HCT116 (cell line): Measurements from ENCODE around the gene USP9X. TPM values are rescaled to one million over a fixed set of nuclear protein-coding genes. Genes with fewer than 3 reads are reported as not detected.

Source experiments
- ATAC-seq: fragments of 200-7000 bp; cut with Tn5 transposase; 2 replicates; pipeline ENCODE4 v1.9.1; 2020; ENCODE audit warnings: mild to moderate bottlenecking, moderate library complexity
- BruUV-seq: library from RNA; stranded (reverse); fragments of 400-500 nt; replicated peaks from 2 replicates; lab custom pipeline; 2021; lab: Mats Ljungman, UMichigan
- CTCF ChIA-PET: fragments of 300-600 bp; sonication (Branson Sonifier 250); formaldehyde crosslinking; loops from one replicate; lab custom pipeline; 2021; ENCODE audit warnings: antibody characterized with exemption; lab: Charles Lee
- POLR2A ChIA-PET: fragments of 300-600, 350-600 bp; sonication (Branson Sonifier 250); formaldehyde crosslinking; loops from one replicate; lab custom pipeline; 2021; ENCODE audit warnings: antibody characterized with exemption; lab: Charles Lee
- RAD21 ChIA-PET, 2 experiments: fragments of 300-600 bp; sonication (Branson Sonifier 250); formaldehyde crosslinking; loops; one replicate each; lab custom pipeline; 2023; ENCODE audit warnings: low total read pairs in 2 of 2; ENCODE audit not compliant: uncharacterized antibody in 2 of 2, unreplicated experiment in 2 of 2, low non-redundant PET in 1 of 2; lab: Charles Lee
- DNase-seq: peaks from one replicate; pipeline ENCODE4 v3.0.0-alpha.2; 2010; ENCODE audit warnings: low read depth, low spot score
- H2AFZ ChIP-seq: fragments of 200-600 bp; shearing (Covaris generic), sonication (generic); 2 replicates; pipeline ENCODE4 v1.6.1; 2017; ENCODE audit warnings: low read depth, mixed run types, mixed read lengths, antibody characterized with exemption, low read length; ENCODE audit not compliant: poor library complexity, severe bottlenecking
- H3K27ac ChIP-seq: 2 replicates; pipeline ENCODE4 v1.5.1; 2012; ENCODE audit warnings: low read depth, low read length
- H3K27me3 ChIP-seq: fragments of 200-600 bp; sonication (generic); 2 replicates; pipeline ENCODE4 v1.6.1; 2016; ENCODE audit warnings: mixed run types, low read length, mixed read lengths; ENCODE audit not compliant: insufficient read depth
- H3K36me3 ChIP-seq, 2 experiments: fragments of 200-500 bp in 1 of 2; fragments of 200-600 bp in 1 of 2; sonication (Bioruptor generic) in 1 of 2; sonication (generic) in 1 of 2; 2 replicates each; pipeline versions ENCODE4 v1.5.1 to v1.6.1; 2014 to 2016; ENCODE audit warnings: low read length in 2 of 2, inconsistent platforms in 1 of 2, mixed read lengths in 1 of 2, mixed run types in 1 of 2; ENCODE audit not compliant: insufficient read depth in 2 of 2, control insufficient read depth in 1 of 2
- H3K4me1 ChIP-seq, 2 experiments: fragments of 200-600 bp in 1 of 2; sonication (generic) in 1 of 2; 2 replicates each; pipeline versions ENCODE4 v1.5.1 to v1.6.1; 2012 to 2017; ENCODE audit warnings: low read length in 2 of 2, inconsistent platforms in 1 of 2, mild to moderate bottlenecking in 1 of 2, mixed read lengths in 1 of 2, mixed run types in 1 of 2, moderate library complexity in 1 of 2; ENCODE audit not compliant: insufficient read depth in 2 of 2, control insufficient read depth in 1 of 2
- H3K4me2 ChIP-seq: fragments of 200-600 bp; sonication (generic); 2 replicates; pipeline ENCODE4 v1.6.1; 2017; ENCODE audit warnings: mixed run types, low read length, mixed read lengths
- H3K4me3 ChIP-seq, 2 experiments: fragments of 200-600 bp in 1 of 2; sonication (generic) in 1 of 2; replicated peaks in 1 of 2; 2 replicates each; pipeline ENCODE4 v1.5.1; 2011 to 2016; ENCODE audit warnings: low read length in 2 of 2, control low read depth in 1 of 2, low read depth in 1 of 2, mild to moderate bottlenecking in 1 of 2, mixed read lengths in 1 of 2, mixed run types in 1 of 2
- H3K79me2 ChIP-seq: fragments of 200-600 bp; sonication (generic); 2 replicates; pipeline ENCODE4 v1.6.1; 2017; ENCODE audit warnings: mild to moderate bottlenecking, mixed run types, low read length, moderate library complexity, mixed read lengths; ENCODE audit not compliant: insufficient read depth
- H3K9ac ChIP-seq: fragments of 200-600 bp; sonication (generic); 2 replicates; pipeline ENCODE4 v1.6.1; 2016; ENCODE audit warnings: low read length, mixed read lengths
- H3K9me2 ChIP-seq: fragments of 200-600 bp; sonication (generic), shearing (Covaris generic); 2 replicates; pipeline ENCODE4 v1.6.1; 2017; ENCODE audit warnings: mixed run types, mild to moderate bottlenecking, moderate library complexity; ENCODE audit not compliant: insufficient read depth
- H3K9me3 ChIP-seq, 2 experiments: fragments of 200-500 bp in 1 of 2; fragments of 200-600 bp in 1 of 2; sonication (Bioruptor generic) in 1 of 2; sonication (generic) in 1 of 2; 2 replicates each; pipeline ENCODE4 v1.6.1; 2014 to 2017; ENCODE audit warnings: low read length in 2 of 2, mixed read lengths in 2 of 2, inconsistent platforms in 1 of 2, low read depth in 1 of 2, mild to moderate bottlenecking in 1 of 2, mixed run types in 1 of 2, moderate library complexity in 1 of 2; ENCODE audit not compliant: control insufficient read depth in 1 of 2, insufficient read depth in 1 of 2
- H4K20me1 ChIP-seq: fragments of 200-600 bp; sonication (generic), shearing (Covaris generic); 2 replicates; pipeline ENCODE4 v1.6.1; 2017; ENCODE audit warnings: mixed run types, mild to moderate bottlenecking, moderate library complexity; ENCODE audit not compliant: insufficient read depth
- CEBPB ChIP-seq: IDR thresholded peaks from 2 replicates; pipeline ENCODE4 v1.6.1; 2012; ENCODE audit warnings: low read depth
- EGR1 ChIP-seq: IDR thresholded peaks from 2 replicates; pipeline ENCODE4 v1.6.1; 2012; ENCODE audit warnings: low read depth
- ELF1 ChIP-seq: IDR thresholded peaks from 2 replicates; pipeline ENCODE4 v1.6.1; 2012; ENCODE audit warnings: low read depth, borderline replicate concordance
- EZH2 ChIP-seq: fragments of 200-600 bp; sonication (generic); IDR thresholded peaks from 2 replicates; pipeline ENCODE4 v1.6.1; 2017; ENCODE audit warnings: antibody characterized with exemption, mixed run types
- EZH2phosphoT487 ChIP-seq: fragments of 200-600 bp; IDR thresholded peaks from 2 replicates; pipeline ENCODE4 v1.6.1; 2018; ENCODE audit warnings: antibody characterized with exemption, borderline replicate concordance
- FOSL1 ChIP-seq: IDR thresholded peaks from 2 replicates; pipeline ENCODE4 v1.6.1; 2012; ENCODE audit warnings: low read depth
- JUND ChIP-seq: IDR thresholded peaks from 2 replicates; pipeline ENCODE4 v1.6.1; 2012
- POLR2A ChIP-seq: IDR thresholded peaks from 2 replicates; pipeline ENCODE4 v1.7.0; 2011; ENCODE audit warnings: borderline replicate concordance; ENCODE audit not compliant: insufficient read depth, insufficient read length; ENCODE audit errors: extremely low read depth
- POLR2AphosphoS5 ChIP-seq: IDR thresholded peaks from 2 replicates; pipeline ENCODE4 v1.6.1; 2011; ENCODE audit warnings: mild to moderate bottlenecking, low read depth, low read length, moderate library complexity
- RAD21 ChIP-seq: IDR thresholded peaks from 2 replicates; pipeline ENCODE4 v1.6.1; 2012; ENCODE audit warnings: low read depth, mild to moderate bottlenecking
- SIN3A ChIP-seq: IDR thresholded peaks from 2 replicates; pipeline ENCODE4 v1.6.1; 2012; ENCODE audit warnings: low read depth
- SP1 ChIP-seq: IDR thresholded peaks from 2 replicates; pipeline ENCODE4 v1.6.1; 2012; ENCODE audit warnings: low read depth
- SRF ChIP-seq: IDR thresholded peaks from 2 replicates; pipeline ENCODE4 v1.6.1; 2012; ENCODE audit warnings: low read depth
- TCF7L2 ChIP-seq: IDR thresholded peaks from 2 replicates; pipeline ENCODE4 v1.7.0; 2011; ENCODE audit warnings: borderline replicate concordance, inconsistent platforms; ENCODE audit not compliant: insufficient read depth, insufficient read length; ENCODE audit errors: extremely low read depth
- YY1 ChIP-seq: IDR thresholded peaks from 2 replicates; pipeline ENCODE4 v1.6.1; 2011; ENCODE audit warnings: low read length, low read depth, moderate library complexity, mild to moderate bottlenecking; ENCODE audit not compliant: insufficient replicate concordance; ENCODE audit errors: extremely low read depth
- ZFX ChIP-seq: fragments of 450-650 bp; IDR thresholded peaks from 2 replicates; pipeline ENCODE4 v1.6.1; 2017
- ZNF274 ChIP-seq: fragments of 200-500 bp; sonication (Bioruptor generic); IDR thresholded peaks from 2 replicates; pipeline ENCODE4 v1.6.1; 2014; ENCODE audit warnings: mild to moderate bottlenecking, low read depth, low read length, inconsistent platforms
- intact Hi-C: fragments of 100-400 bp; cut with micrococcal nuclease; formaldehyde crosslinking; loops from 2 replicates; pipeline ENCODE4 v1.10.0; 2022
- total RNA-seq: library from RNA; stranded (reverse); gene quantifications from one replicate; pipeline ENCODE4 v1.2.1, GENCODE V29; 2021; ENCODE audit not compliant: unreplicated experiment
- TF ChIP-seq, protein P1 (sequence below): IDR thresholded peaks from 2 replicates; pipeline ENCODE4 v1.6.1; 2011; ENCODE audit warnings: mild to moderate bottlenecking, low read length, moderate library complexity; ENCODE audit not compliant: insufficient replicate concordance; ENCODE audit errors: extremely low read depth
- TF ChIP-seq, protein P2 (sequence below): IDR thresholded peaks from 2 replicates; pipeline ENCODE4 v1.6.1; 2012
- TF ChIP-seq, protein P3 (sequence below): IDR thresholded peaks from 2 replicates; pipeline ENCODE4 v1.6.1; 2012; ENCODE audit warnings: low read depth

USP9X gene
- total RNA-seq, 1 experiment from 2014 or later = 52.4 TPM

DNA sequence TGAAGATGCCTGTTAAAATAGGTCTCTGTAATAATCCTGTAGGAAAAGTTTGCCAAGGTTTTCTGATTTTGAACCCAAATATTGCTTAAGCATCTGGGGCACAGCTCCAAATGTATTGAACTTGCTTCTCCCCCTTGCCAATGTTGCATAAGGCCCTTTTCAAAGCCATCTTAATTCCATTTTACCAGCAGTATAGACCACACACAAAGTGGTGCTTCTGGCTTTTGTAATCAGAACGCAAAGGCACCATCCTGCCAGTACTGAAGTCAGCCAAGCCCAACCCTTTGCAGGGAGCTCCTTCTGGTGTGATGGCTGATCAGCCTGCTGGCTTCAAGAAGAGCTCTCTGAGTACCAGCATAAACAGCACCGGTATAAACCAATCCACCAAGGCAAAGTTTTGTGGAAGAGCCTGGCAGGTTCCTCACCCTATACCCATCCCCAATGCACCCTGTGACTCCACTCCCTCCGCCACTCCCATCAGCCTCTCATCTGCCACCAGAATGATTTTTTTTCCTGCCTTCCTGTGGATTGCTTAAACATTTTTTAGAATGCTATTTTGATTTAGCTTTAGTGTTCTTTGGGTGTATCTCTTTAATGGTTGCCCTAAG, 39.2 kb upstream of the USP9X start:
- CTCF ChIA-PET = no interaction called here
- Histone ChIP-seq H2AFZ (no peak overlapping the region), H3K9me3 (no peaks in the 10 kb centered on the region), H3K36me3 (no peaks in the 10 kb centered on the region), H3K4me3 (no peak overlapping the region), H3K4me1 (no peaks in the 10 kb centered on the region), H3K9ac (no peak overlapping the region), H4K20me1 (no peaks in the 10 kb centered on the region), H3K4me2 (no peak overlapping the region), H3K27ac (no peak overlapping the region), H3K9me2 (no peaks in the 10 kb centered on the region), H3K79me2 (no peaks in the 10 kb centered on the region), H3K27me3 (no peaks in the 10 kb centered on the region)
- ATAC-seq (no peak), DNase-seq (no peak)
- RAD21 ChIA-PET = no interaction called here
- POLR2A ChIA-PET = no interaction called here
- TF ChIP-seq ZFX (no peak), POLR2A (no peak), FOSL1 (no peak), CEBPB (no peak), JUND (no peak), RAD21 (no peak), ELF1 (no peak), SRF (no peak), EZH2phosphoT487 (no peak), EZH2 (no peak), EGR1 (no peak), SIN3A (no peak), YY1 (no peak), TCF7L2 (no peak), SP1 (no peak), ZNF274 (no peak), POLR2AphosphoS5 (no peak)
- TF ChIP-seq, protein P1, sequence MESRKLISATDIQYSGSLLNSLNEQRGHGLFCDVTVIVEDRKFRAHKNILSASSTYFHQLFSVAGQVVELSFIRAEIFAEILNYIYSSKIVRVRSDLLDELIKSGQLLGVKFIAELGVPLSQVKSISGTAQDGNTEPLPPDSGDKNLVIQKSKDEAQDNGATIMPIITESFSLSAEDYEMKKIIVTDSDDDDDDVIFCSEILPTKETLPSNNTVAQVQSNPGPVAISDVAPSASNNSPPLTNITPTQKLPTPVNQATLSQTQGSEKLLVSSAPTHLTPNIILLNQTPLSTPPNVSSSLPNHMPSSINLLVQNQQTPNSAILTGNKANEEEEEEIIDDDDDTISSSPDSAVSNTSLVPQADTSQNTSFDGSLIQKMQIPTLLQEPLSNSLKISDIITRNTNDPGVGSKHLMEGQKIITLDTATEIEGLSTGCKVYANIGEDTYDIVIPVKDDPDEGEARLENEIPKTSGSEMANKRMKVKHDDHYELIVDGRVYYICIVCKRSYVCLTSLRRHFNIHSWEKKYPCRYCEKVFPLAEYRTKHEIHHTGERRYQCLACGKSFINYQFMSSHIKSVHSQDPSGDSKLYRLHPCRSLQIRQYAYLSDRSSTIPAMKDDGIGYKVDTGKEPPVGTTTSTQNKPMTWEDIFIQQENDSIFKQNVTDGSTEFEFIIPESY = no peak
- TF ChIP-seq, protein P2, sequence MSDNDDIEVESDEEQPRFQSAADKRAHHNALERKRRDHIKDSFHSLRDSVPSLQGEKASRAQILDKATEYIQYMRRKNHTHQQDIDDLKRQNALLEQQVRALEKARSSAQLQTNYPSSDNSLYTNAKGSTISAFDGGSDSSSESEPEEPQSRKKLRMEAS = no peak
- TF ChIP-seq, protein P3, sequence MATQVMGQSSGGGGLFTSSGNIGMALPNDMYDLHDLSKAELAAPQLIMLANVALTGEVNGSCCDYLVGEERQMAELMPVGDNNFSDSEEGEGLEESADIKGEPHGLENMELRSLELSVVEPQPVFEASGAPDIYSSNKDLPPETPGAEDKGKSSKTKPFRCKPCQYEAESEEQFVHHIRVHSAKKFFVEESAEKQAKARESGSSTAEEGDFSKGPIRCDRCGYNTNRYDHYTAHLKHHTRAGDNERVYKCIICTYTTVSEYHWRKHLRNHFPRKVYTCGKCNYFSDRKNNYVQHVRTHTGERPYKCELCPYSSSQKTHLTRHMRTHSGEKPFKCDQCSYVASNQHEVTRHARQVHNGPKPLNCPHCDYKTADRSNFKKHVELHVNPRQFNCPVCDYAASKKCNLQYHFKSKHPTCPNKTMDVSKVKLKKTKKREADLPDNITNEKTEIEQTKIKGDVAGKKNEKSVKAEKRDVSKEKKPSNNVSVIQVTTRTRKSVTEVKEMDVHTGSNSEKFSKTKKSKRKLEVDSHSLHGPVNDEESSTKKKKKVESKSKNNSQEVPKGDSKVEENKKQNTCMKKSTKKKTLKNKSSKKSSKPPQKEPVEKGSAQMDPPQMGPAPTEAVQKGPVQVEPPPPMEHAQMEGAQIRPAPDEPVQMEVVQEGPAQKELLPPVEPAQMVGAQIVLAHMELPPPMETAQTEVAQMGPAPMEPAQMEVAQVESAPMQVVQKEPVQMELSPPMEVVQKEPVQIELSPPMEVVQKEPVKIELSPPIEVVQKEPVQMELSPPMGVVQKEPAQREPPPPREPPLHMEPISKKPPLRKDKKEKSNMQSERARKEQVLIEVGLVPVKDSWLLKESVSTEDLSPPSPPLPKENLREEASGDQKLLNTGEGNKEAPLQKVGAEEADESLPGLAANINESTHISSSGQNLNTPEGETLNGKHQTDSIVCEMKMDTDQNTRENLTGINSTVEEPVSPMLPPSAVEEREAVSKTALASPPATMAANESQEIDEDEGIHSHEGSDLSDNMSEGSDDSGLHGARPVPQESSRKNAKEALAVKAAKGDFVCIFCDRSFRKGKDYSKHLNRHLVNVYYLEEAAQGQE = no peak
- BruUV-seq = no TSS peak
- intact Hi-C loops = no loop called here
